ENCODE data around the gene UBXN7. TPM values are rescaled to one million over a fixed set of nuclear protein-coding genes. Genes with fewer than 3 reads are reported as not detected.
"Not testable (repeated sequence)": the region's sequence is repeated elsewhere in the genome, so short reads cannot be mapped to it uniquely, and the experiment has no call there.

UBXN7 gene, protein sequence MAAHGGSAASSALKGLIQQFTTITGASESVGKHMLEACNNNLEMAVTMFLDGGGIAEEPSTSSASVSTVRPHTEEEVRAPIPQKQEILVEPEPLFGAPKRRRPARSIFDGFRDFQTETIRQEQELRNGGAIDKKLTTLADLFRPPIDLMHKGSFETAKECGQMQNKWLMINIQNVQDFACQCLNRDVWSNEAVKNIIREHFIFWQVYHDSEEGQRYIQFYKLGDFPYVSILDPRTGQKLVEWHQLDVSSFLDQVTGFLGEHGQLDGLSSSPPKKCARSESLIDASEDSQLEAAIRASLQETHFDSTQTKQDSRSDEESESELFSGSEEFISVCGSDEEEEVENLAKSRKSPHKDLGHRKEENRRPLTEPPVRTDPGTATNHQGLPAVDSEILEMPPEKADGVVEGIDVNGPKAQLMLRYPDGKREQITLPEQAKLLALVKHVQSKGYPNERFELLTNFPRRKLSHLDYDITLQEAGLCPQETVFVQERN
- 106 TPM for total RNA-seq (ENCODE audit: unreplicated experiment)
- long read RNA-seq, full-length matches to known transcripts: 2 of 5 reads
- long read RNA-seq, partial matches to known transcripts: 0 of 5 reads
- long read RNA-seq, other reads (novel, unspliced or antisense): 3 of 5 reads

DNA sequence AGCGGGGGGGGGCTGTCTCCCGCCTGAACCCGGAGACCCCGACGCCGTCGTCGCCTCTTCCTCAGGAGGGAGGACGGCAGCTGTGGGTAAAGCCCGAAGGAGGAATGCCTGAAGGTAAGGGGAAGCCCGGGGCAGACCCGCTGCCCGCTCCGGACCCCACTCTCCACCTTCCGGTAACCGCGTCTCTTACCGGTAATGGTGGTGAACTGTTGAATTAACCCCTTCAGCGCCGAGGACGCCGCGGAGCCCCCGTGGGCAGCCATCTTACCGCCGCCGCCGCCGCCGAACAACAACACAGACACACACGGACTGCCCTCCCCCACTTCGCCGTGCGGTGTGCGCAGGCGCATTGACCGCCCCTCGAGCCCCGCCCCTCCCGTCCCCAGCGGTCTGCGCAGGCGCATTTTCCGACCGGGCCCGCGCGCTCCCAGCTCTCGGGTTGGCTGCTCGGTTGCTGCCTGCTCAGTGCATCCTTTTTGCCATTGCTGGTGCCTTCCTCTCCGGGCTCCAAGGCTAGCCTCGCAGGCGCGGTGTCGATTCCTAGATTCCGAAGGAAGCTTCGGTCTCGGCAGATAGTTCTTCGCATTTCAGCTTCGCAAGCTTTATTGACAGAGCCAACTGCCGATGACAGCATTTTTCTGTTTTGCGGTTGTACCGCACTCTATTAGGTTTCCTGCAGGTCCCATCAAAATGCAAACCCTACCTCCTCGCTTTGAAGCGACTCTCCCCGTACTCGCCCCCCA lies at the start of gene UBXN7:
Gene UBXN7, minus strand, starts transcription at position 291 of the 743 bp plus-strand sequence. Its CDS starts 28 bp downstream, at position 263.
- H3K4me1 Mint-ChIP-seq (ENCODE audit: low read depth, unreplicated experiment): peaks cover 10% of the 10 kb centered on the region
- no peaks in the 10 kb centered on the region for H3K36me3 Mint-ChIP-seq (ENCODE audit: unreplicated experiment)
- peak within 1 kb of the TSS; percentile 91 for H3K4me3 Mint-ChIP-seq (ENCODE audit: unreplicated experiment)
- peak within 1 kb of the TSS; percentile 85 for H3K27ac Mint-ChIP-seq (ENCODE audit: unreplicated experiment)
- TF ChIP-seq, protein P1, sequence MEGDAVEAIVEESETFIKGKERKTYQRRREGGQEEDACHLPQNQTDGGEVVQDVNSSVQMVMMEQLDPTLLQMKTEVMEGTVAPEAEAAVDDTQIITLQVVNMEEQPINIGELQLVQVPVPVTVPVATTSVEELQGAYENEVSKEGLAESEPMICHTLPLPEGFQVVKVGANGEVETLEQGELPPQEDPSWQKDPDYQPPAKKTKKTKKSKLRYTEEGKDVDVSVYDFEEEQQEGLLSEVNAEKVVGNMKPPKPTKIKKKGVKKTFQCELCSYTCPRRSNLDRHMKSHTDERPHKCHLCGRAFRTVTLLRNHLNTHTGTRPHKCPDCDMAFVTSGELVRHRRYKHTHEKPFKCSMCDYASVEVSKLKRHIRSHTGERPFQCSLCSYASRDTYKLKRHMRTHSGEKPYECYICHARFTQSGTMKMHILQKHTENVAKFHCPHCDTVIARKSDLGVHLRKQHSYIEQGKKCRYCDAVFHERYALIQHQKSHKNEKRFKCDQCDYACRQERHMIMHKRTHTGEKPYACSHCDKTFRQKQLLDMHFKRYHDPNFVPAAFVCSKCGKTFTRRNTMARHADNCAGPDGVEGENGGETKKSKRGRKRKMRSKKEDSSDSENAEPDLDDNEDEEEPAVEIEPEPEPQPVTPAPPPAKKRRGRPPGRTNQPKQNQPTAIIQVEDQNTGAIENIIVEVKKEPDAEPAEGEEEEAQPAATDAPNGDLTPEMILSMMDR (IDR thresholded peaks at IDR 0.05; ENCODE audit: partially characterized antibody, unreplicated experiment): no peak
- H3K9me3 Mint-ChIP-seq (ENCODE audit: unreplicated experiment): peaks cover 8% of the 10 kb centered on the region
- peaks cover 6% of the 10 kb centered on the region for H3K27me3 Mint-ChIP-seq (ENCODE audit: unreplicated experiment)
- peak; percentile 97 for DNase-seq

DNA sequence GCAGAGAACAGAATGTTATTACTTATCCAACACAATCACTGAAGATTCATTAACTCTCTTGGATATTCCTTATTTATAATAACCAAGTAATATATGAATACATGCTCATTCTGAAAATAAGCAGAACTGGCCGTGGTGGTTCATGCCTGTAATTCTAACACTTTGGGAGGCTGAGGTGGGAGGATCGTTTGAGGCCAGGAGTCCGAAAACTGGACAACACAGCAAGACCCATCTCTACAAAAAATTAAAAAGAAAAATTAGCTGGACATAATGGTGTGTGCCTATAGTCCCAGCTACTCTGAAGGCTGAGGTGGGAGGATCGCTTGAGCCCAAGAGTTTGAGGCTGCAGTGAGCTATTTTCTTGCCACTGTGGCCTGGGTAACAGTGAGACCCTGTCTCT lies 45.5 kb upstream of the UBXN7 start:
- DNase-seq: no peak
- H3K27ac Mint-ChIP-seq (ENCODE audit: unreplicated experiment): no peak overlapping the region
- TF ChIP-seq, protein P1 (IDR thresholded peaks at IDR 0.05; ENCODE audit: partially characterized antibody, unreplicated experiment): no peak
- H3K4me3 Mint-ChIP-seq (ENCODE audit: unreplicated experiment): no peak overlapping the region
- H3K9me3 Mint-ChIP-seq (ENCODE audit: unreplicated experiment): no peaks in the 10 kb centered on the region
- H3K4me1 Mint-ChIP-seq (ENCODE audit: low read depth, unreplicated experiment): no peaks in the 10 kb centered on the region
- H3K36me3 Mint-ChIP-seq (ENCODE audit: unreplicated experiment): no peaks in the 10 kb centered on the region
- H3K27me3 Mint-ChIP-seq (ENCODE audit: unreplicated experiment): no peaks in the 10 kb centered on the region

DNA sequence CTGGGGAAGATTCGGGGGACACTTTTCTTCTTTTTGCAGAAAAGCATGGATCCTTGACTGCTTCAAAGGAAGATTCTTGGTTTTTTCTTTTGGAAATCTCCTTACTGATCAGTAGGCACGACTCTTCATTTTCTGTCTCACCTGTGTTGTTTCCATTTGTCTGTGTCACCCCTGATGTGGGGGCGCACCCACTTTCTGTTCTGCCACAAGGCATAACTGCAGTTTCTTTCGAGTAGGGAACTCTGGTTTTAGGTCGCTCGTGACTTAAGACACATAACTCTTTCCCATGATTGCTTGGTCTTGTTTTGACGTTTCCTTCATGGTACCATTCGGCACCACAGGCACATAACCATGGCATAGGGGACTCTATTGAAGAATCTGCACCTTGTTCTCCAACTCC lies 40.1 kb upstream of the UBXN7 start:
- TF ChIP-seq, protein P1 (IDR thresholded peaks at IDR 0.05; ENCODE audit: partially characterized antibody, unreplicated experiment): no peak
- Mint-ChIP-seq H3K36me3 (ENCODE audit: unreplicated experiment) (no peaks in the 10 kb centered on the region), H3K4me1 (ENCODE audit: low read depth, unreplicated experiment) (no peaks in the 10 kb centered on the region), H3K27me3 (ENCODE audit: unreplicated experiment) (no peaks in the 10 kb centered on the region), H3K9me3 (ENCODE audit: unreplicated experiment) (no peaks in the 10 kb centered on the region), H3K27ac (ENCODE audit: unreplicated experiment) (no peak overlapping the region), H3K4me3 (ENCODE audit: unreplicated experiment) (no peak overlapping the region)
- no peak for DNase-seq

DNA sequence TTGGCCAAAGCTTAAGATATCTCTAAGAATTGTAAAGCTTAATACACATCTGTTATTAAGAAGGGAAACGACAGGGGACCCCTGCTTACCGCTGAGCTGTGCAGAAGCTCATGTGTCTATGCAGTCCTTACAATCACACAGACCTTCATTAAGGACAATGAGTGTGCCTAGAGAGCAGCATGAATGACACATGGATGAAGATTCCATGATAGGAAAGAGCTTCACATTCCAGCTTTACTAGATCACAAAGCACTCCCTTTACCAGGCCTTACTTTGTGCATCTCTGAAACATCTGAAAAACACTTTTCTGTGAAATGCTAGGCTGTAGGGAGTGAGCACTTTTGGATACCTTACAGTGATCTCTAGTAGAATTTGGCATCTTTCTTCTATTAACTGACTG lies 39.3 kb upstream of the UBXN7 start:
- H3K27ac Mint-ChIP-seq (ENCODE audit: unreplicated experiment): no peak overlapping the region
- H3K27me3 Mint-ChIP-seq (ENCODE audit: unreplicated experiment): no peaks in the 10 kb centered on the region
- H3K9me3 Mint-ChIP-seq (ENCODE audit: unreplicated experiment): no peaks in the 10 kb centered on the region
- no peaks in the 10 kb centered on the region for H3K4me1 Mint-ChIP-seq (ENCODE audit: low read depth, unreplicated experiment)
- H3K36me3 Mint-ChIP-seq (ENCODE audit: unreplicated experiment): no peaks in the 10 kb centered on the region
- TF ChIP-seq, protein P1 (IDR thresholded peaks at IDR 0.05; ENCODE audit: partially characterized antibody, unreplicated experiment): no peak
- H3K4me3 Mint-ChIP-seq (ENCODE audit: unreplicated experiment): no peak overlapping the region
- no peak for DNase-seq

DNA sequence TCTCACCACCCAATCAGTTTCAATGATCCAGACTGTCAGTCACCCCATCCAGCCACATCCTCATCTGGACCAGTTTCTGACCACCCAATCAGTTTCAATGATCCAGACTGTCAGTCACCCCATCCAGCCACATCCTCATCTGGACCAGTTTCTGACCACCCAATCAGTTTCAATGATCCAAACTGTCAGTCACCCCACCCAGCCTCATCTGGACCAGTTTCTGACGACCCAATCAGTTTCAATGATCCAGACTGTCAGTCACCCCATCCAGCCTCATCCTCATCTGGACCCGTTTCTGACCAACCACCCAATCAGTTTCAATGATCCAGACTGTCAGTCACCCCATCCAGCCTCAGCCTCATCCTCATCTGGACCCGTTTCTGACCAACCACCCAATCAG lies 38.0 kb upstream of the UBXN7 start:
- not testable (repeated sequence) for H3K4me3 Mint-ChIP-seq (ENCODE audit: unreplicated experiment); H3K27me3 Mint-ChIP-seq (ENCODE audit: unreplicated experiment); H3K27ac Mint-ChIP-seq (ENCODE audit: unreplicated experiment); H3K4me1 Mint-ChIP-seq (ENCODE audit: low read depth, unreplicated experiment); DNase-seq; H3K9me3 Mint-ChIP-seq (ENCODE audit: unreplicated experiment); H3K36me3 Mint-ChIP-seq (ENCODE audit: unreplicated experiment)
